Activated T-helper 1 cell treated with Interleukin-2 at 50 U/mL for 16 hours (primary cell): Measurements from ENCODE around the gene TMEM18.
"Not testable (repeated sequence)": the region's sequence is repeated elsewhere in the genome, so short reads cannot be mapped to it uniquely, and the experiment has no call there.

ENCODE experiments used
- DNase-seq: peaks from one replicate; pipeline ENCODE4 v3.0.0-alpha.2; 2020; ENCODE audit warnings: low read depth

TMEM18 gene

DNA sequence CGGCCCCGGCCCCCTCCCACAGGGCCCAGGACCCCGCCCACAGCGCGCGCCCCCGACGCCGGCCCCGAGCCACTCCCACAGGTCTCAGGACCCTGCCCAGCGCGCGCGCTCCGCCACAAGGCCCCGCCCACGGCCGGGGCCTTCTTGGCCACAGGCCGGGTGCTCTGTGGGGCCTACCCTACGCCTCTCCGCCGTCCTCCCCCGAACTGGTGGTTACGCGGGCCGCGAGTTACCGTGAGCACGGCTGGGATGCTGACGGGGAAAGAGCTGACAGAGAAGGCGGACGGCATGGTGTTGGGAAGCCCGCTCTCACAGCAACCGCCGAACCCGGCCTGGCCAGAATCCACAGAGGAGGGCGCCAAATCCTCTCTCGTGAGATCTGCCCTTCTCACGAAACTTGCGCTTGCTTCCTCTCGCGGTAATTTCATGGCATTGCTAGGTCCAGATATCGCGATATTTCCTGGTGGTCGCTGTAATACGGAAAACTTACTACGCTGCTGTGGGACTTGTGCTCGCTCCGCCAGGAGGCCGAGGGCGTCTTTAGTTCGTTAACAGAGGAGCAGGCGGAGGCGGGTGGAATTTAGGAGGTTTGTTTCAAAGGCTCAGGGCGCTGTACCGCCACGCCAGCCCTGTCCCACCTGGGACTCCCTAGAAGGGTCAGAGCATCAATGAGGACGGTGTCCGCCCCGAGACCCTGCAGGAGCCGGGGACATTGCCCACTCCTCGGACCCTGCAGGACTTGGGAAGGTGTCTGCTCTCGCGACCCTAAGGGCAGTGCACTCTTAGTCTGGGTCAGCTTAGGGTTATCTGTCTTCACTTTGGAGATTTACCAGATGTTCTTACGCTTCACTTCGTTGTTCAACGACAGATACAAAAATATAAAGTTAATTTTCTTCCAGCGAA, at the start of gene TMEM18:
TMEM18 (minus strand) TSS at position 351 of the 903 bp plus-strand sequence; CDS start at position 290, 61 bp downstream.
- DNase-seq: no peak

DNA sequence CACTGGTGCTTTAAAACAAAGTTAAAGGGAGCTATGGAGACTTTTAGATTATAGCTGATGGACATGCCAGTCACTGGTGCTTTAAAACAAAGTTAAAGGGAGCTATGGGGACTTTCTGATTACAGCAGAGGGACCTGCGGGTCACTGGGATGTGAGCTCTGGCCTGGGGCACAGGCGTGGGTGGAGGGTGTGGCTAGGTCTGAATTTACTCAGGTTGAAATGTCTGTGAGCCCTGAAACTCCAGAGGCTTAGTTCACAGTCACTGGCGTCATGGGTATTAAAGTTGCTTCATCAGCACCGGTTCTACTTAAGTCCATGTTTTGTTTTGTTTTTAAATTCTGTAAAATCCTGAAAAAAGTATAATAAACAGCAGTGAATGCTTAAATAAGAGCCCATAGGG, 49.0 kb upstream of the TMEM18 start:
- no peak for DNase-seq

DNA sequence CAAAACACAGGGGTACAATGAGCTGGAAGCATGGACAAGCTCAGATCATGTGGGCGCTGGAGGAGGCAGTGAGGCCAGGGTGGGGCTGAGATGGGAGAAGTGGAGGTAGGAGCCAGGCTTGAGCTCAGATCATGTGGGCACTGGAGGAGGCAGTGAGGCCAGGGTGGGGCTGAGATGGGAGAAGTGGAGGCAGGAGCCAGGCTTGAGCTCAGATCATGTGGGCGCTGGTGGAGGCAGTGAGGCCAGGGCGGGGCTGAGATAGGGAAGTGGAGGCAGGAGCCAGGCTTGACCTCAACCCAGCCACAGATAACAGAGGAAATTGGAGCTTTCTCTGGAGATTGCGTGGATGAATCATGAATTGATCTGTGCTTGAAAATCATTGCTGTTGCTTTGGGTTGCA, 48.3 kb upstream of the TMEM18 start:
- DNase-seq: no peak

DNA sequence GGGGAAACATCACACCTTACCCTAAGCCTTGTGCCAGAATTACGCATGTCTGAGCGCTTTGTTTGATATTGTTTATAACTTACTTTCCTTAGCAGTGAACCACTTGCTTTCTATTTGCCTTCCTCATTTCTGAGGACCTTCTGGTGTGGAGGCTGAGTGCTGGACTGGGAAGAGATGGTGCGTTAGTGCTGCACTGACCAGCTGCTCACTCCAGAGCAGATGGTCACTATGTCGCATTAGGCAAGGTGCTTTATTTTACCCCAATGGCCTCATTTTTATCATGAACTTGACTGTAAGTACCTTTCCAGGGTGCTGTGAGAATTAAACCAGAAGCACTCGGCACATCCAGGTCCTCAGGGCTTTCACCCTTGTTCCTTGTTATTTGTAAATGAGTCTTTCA, 46.6 kb upstream of the TMEM18 start:
- DNase-seq: no peak

DNA sequence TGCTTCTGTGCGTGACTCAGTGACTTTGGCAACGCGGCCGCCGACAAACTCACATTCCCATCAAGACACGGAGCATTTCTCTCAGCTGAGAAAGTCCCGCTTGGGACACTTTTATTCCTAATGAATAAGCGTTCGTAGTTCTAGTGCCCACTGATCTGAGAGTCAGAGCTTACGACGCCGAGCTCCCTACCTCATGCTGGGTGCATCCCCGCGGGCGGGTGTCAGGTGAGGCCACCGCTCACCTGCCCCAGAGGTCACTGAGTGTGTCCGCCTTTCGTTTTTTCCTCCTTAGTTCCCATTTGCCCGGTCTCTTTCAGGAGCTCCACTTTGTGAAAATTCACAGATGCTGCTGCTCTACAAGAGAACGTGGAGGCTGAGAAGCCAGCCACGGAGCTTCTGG, 43.6 kb upstream of the TMEM18 start:
- no peak for DNase-seq

DNA sequence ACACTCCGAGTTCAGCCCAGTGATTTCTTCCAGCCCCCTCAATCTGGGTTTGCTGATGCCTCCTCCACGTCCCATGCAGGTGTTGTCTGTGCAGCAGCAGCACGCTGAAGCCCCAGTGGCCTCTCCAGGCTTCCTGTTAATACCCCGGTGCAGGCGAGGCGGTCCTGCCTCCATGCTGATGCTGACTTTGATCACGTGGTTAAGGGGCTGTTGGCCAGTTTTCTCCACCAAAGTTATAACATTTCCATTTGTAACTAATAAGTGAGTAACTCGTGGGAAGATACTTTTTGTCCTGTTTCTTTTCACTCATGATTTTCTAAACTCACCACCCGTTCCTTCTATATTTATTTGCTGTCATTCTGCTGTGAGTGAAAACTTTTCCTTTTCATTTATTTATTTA, 42.5 kb upstream of the TMEM18 start:
- DNase-seq: no peak

DNA sequence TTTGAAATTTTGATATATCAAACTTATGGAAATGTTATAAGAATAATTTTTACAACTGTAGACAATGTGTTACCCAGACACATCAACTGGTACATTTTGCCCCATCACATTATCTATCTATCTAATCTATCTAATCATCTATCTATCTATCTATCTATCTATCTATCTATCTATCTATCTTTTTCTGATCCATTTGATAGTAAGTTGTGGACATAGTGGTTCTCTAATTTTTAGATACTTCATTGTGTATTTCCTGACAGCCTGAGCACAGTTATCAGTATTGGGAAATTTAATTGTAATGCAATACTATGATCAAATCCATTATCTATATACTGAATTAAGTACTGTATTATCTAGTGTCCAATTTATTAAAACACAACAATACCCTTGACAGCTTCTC, 42.0 kb upstream of the TMEM18 start:
- no peak for DNase-seq

DNA sequence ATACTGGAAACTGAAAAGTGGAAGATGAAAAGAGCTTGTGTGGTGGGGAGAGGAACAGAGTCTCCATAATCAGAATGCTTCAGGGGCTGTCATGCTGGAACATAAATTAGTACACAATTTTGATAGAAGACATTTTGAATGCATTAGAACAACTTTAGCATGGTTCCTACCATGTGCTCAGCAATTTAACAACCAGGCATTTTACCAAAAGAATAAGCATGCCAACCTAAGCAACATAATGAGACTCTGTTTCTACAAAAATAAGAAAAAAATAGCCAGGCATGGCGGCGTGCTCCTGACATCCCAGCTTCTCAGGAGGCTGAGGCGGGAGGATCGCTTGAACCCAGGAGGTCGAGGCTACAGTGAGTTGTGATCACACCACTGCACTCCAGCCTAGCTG, 40.5 kb upstream of the TMEM18 start:
- no peak for DNase-seq

DNA sequence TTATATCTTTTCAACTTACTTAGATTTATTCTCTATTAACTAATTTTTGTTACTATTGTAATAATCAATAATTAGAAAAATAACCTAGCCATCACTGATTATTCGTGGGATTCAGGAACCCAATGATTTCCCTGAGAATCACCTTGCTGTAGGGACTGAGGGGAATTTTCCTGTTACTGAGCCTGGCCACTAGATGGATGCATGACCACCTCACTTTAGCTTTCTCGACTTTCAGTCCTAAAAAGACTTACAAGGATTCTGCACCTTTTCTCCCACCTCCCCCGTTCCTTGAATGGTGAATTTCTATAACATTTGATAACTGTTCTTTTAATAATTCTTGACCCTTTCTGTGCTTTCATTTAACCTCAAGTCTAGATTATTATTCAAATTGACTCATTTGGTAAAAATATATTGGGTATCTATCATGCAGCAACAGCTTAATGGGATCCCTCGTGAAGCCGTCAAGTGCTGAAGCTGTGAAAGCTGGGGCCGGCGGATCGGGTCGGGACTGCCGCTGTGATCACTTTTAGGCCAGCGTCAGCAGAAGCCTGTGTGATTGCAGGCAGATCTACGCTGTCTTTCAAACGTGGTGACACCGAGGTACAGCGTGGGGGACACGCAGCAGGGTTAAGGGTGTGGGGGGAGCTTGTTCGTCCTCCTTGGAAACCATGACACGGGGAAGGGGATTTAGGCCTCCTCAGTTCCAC, 38.8 kb upstream of the TMEM18 start:
- no peak for DNase-seq

DNA sequence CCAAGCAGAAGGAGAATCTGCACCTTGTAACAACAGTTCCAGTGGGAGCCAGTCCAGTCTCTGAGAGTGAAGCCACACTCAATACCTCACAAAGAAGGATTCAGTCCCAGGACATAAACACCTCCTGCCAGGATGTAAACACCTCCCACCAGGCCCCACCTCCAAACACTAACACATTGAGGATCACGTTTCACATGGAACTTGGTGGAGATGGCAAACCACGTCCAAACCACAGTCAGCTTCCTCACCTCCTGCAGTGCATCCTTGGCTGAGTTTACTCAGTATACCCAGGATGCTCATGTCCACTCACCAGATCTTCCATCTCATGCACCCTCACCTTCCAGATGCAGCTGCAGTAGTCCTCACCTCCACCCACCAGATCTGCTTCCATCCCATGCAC, 37.8 kb upstream of the TMEM18 start:
- no peak for DNase-seq

DNA sequence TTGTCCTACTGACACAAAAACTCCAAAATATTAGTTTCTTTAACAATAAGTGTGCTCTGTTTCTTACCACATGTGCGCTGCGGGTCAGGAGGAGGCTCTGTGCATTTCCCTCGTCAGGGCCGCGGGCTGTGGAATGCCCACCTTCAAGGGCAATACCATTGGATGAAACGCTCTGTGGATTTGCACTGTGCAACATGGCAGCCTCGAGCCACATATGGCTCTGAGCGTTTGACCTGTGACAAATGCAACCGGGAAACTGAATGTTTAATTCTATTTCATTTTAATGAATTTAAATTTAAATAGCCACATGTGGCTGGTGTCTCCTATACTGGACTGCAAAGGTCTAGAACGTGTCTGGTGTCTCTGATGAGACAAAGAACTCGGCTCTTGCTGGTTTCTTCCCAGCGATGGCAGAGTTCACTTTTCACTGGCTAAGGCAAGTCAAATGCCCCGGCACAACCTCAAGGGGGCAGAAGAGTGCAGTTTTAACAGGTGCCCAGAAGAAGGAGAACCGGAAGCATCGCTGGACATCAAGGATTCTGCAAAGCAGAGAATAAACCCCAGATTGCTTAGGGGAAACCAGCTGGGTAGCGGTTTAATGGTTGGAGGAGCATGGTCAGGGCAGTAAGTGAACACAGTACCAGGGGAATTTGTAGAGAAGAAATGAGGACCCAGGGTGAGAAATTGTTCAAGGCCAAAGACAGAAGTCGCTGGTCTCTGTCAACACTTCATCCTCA, 37.0 kb upstream of the TMEM18 start:
- no peak for DNase-seq

DNA sequence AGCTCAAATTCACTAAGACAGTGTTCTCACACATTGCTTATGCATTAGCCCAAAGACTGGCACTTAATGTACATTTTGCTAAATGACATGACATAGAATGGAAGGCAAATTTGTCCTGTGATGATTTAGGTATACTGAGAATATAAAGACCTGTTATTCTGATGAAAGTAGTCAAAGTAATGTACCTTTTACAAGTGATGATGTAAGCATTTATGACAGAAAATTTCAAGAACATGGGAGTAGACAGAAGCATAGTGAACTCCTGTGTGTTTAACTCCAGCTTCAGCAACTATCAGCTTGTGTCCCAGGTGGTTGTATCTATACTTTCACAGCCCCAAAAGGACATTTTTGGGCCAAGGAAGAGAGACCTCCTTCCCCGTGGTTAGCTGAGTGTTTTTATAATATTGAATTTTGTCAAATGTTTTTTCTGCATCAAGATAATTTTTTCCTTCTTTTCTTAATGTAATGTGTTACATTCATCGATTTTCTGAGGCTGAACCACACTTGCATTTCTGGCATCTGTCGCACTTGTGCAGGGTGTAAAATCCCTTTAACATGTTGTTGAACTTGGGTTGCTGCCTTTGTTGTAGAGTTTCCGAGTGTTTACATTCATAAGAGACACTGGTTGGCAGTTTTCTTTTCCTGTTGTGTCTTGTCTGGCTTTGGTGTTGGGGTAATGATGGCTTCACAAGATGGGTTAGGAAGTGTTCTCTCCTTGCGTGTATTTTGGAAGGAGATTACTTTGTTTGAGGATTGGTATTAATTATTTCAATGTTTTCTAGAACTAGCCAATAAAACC, 33.9 kb upstream of the TMEM18 start:
- no peak for DNase-seq

DNA sequence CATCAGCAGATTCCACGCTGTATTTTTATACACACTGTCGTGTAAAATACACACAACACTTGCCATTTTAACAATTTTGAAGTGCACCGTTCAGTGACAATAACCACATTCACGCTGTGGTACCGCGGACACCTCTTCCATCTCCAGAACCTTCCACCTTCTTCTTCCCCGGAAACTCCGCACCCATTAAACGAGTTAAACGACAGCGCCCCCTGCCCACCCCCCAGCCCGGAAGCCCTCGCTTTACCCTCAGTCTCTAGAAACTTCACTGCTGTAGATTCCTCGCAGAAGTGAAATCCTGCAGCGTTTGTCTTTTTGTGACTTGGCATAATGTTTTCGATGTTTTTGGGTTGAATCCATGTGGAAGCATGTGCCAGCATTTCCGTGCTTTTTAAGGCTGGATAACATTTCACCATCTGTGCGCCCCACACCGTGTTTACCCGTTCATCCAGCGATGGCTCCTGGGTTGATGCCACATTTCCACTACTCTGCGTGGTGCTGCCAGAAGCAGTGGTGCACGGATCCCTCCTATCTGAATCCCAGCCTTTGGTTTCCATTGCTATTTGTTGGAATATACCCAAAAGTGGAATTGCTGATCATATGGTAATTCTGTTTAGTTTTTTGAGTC, 32.0 kb upstream of the TMEM18 start:
- DNase-seq: no peak

DNA sequence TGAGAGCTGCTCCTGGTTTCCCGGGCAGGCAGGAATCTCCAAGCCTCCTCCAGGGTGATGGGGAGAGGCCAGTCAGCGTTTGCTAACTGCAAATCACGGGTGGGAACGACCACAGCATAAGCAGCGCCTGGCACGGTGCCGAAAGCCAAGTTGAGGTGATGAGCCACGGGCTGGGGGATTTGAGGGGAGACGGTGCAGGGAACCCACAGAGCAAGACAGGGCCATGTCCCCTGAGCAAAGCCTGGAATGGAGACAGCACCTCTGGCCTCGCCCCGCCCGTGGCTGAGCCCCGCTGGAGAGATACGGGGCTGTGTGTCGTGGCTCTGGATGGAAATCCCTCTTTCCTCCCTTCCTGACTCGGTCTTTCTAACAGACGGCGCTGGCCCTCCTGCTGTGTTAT, 31.5 kb upstream of the TMEM18 start:
- DNase-seq: no peak

DNA sequence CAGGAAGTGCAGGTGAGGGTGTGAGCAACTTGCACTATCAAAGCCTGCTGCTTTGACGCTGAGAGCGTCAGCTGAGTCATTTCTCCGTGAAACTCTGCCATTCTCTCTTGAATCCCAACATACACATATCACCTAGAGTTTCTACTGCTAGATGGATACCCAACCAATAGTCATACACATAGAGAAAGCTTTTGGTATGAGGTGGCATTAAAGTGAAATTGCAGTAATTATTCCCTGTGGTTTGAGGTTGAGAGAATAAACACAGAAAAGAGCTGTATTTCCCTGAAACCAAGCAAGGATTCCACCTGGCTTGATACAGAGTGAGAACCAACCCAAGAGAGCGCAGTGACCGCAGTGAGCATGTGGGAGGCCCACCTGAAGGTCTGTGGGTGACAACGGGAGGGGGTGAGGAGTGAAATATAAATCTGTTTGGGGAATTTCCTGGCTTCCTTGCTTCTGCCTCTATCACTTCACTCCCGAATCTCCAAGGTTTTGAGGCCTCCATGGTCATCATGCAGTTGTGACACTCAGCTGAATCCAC, 28.8 kb upstream of the TMEM18 start:
- DNase-seq: no peak

DNA sequence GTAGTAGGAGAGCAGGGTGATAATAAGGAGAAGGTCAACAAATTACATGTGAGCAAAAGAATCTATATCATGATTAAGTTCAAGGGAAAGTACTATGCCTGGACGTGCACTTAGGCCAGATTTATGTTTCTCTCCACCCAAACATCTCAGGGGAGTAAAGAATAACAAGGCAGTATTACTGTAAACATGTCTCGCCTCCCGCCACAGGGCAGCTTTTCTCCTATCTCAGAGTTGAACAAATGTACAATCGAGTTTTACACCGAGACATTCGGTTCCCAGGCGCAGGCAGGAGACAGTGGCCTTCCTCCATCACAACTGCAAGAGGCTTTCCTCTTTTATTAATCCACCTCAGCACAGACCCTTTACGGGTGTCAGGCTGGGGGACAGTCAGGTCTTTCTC, 25.6 kb upstream of the TMEM18 start:
- not testable (repeated sequence) for DNase-seq

DNA sequence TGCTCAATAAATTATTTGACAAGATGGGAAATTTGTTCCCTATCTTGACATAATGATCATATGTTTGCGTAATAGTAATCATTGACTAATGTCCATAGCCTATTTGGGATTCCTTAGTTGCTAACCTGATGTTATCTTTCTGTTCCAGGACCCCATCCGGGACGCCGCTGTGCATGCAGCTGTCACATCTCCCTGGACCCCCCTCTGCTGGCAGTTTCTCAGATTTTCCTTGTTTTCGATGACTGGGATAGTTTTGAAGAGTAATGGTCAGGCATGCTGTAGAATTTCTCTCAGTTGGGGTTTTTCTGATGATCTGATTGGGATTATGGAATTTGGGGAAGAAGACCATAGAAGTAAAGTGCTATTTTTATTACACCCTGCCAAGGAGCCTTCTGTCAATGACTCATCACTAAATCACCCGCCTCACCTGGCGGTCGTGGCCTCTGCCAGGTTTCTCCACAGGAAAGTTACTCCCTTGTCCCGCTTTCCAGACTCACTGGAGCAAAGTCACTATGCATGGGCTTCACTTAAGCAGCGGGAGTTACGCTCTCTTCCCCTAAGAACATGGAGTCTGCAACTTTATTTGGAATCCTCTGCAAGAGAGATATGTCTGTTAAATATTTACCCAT, 19.9 kb upstream of the TMEM18 start:
- DNase-seq: no peak

DNA sequence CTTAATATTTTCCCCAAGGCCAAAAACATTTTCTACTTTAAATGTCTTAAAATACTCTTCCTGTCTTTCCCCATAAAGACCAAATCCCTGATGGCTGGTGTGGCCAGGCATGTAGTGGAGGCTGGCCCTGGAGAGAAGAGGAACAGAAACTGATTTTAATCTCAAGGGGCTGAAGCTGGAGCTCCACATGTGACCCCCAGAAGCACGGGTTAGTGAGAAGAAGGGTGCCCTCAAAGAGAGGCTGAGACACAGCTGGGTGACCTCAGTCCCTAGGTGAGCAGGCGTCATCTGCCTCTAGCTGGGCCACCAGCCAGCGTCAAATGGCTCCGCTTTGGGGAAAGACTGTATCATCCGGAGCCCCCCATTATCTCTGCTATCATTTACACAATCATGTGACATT, 19.3 kb upstream of the TMEM18 start:
- DNase-seq: no peak

DNA sequence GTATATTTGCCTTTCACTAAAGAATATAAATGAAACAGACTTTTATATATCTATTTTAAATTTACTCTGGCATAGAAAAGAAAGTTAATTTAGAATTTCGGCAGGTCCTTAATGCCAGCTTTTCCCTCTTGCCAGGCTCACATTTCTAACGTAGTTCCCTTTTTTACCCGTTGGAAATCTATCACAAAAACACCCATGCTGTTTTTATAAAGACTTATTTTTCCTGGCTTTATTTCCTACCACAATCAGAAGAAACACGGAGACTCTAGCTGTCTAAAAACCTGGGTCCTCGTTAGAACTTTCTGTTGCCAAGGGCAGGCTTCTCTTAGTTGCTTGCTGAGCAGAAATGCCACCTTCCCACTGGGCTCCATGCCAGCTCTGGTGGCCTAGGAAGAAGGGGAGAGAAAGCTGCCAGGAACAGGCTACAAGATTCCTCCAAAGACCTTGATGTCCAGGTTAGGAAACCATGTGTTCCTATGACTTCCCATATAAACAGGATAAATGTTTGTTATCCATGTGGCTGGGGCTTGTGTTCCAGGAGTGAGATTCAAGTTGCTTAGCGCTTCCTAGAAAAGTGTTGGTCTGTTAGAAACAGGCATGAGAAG, 17.8 kb upstream of the TMEM18 start:
- DNase-seq: no peak

DNA sequence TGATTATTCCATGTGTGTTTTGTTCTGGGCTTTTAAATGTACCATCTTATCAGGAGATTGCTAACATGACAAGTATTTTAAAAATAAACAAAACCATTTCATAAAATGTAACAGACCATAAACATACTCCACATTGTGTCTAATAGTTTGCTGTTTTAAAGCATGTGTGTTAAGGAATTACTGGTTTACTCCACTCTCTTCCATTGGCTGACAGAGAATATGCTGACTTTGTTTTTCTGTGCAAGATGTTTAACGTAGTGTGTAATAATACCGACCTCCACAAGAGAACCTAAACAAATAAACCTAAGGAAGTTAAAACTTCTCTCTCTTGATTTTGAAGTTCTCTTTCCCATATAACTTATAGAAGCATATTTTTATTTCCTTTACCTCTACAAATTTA, 17.0 kb upstream of the TMEM18 start:
- DNase-seq: no peak
